Endodermal cell (in vitro differentiated cells): Measurements from ENCODE around the gene BEST2. TPM values are rescaled to one million over a fixed set of nuclear protein-coding genes. Genes with fewer than 3 reads are reported as not detected.
A peak's percentile ranks its signal among the peaks of the same experiment; 100 is the strongest.
"Not testable (repeated sequence)": the region's sequence is repeated elsewhere in the genome, so short reads cannot be mapped to it uniquely, and the experiment has no call there.

Experiments used
- DNase-seq: peaks from one replicate; pipeline ENCODE4 v3.0.0-alpha.2; 2017
- H3K27ac ChIP-seq: 2 replicates; pipeline ENCODE4 v1.5.1; 2013; ENCODE audit warnings: mild to moderate bottlenecking, low read depth, low read length, moderate library complexity
- H3K27me3 ChIP-seq: 2 replicates; pipeline ENCODE4 v1.6.1; 2013; ENCODE audit warnings: mild to moderate bottlenecking, low read length, moderate library complexity; ENCODE audit not compliant: insufficient read depth, control insufficient read depth, poor library complexity, severe bottlenecking
- H3K36me3 ChIP-seq: 2 replicates; pipeline ENCODE4 v1.7.0; 2013; ENCODE audit warnings: mild to moderate bottlenecking, low read length, moderate library complexity; ENCODE audit not compliant: control insufficient read depth, insufficient read depth
- H3K4me1 ChIP-seq: one replicate; pipeline ENCODE4 v1.7.0; 2013; ENCODE audit warnings: low read length; ENCODE audit not compliant: control insufficient read depth, insufficient read depth
- H3K4me3 ChIP-seq: 2 replicates; pipeline ENCODE4 v1.5.1; 2013; ENCODE audit warnings: mild to moderate bottlenecking, low read length, moderate library complexity
- H3K9ac ChIP-seq: 2 replicates; pipeline ENCODE4 v1.6.1; 2013; ENCODE audit warnings: mild to moderate bottlenecking, low read length, moderate library complexity; ENCODE audit not compliant: poor library complexity, severe bottlenecking; ENCODE audit errors: extremely low read depth
- H3K9me3 ChIP-seq: 2 replicates; pipeline ENCODE4 v1.6.1; 2013; ENCODE audit warnings: mild to moderate bottlenecking, low read length, moderate library complexity; ENCODE audit not compliant: control insufficient read depth
- H3K27ac Mint-ChIP-seq: 2 replicates; pipeline ENCODE4 v1.8.0; 2020; ENCODE audit warnings: mixed read lengths
- H3K27me3 Mint-ChIP-seq: 2 replicates; pipeline ENCODE4 v1.8.0; 2021; ENCODE audit warnings: mild to moderate bottlenecking, mixed read lengths; ENCODE audit not compliant: insufficient read depth
- H3K36me3 Mint-ChIP-seq: 2 replicates; pipeline ENCODE4 v1.8.0; 2020; ENCODE audit warnings: low read depth, mixed read lengths
- H3K4me1 Mint-ChIP-seq: 2 replicates; pipeline ENCODE4 v1.8.0; 2020; ENCODE audit warnings: mixed read lengths
- H3K4me3 Mint-ChIP-seq: 2 replicates; pipeline ENCODE4 v1.8.0; 2020; ENCODE audit warnings: mild to moderate bottlenecking, moderate library complexity, mixed read lengths
- H3K9me3 Mint-ChIP-seq: 2 replicates; pipeline ENCODE4 v1.8.0; 2020; ENCODE audit warnings: mild to moderate bottlenecking, mixed read lengths
- CTCF ChIP-seq: fragments of 200-600 bp; sonication (generic); conservative IDR thresholded peaks from 2 replicates; pipeline ENCODE4 v1.5.0; 2021; ENCODE audit warnings: antibody characterized with exemption, mild to moderate bottlenecking
- WGBS, 2 experiments: methylation state at CpG; one replicate each; pipeline versions ENCODE4 v1.1.5 to v1.1.7; 2013; ENCODE audit warnings: missing lambda C conversion rate in 2 of 2, mixed read lengths in 1 of 2; ENCODE audit not compliant: insufficient coverage in 1 of 2, insufficient read length in 1 of 2; 5-methylcytosine and 5-hydroxymethylcytosine counted together
- total RNA-seq, 2 donors: library from RNA; stranded (reverse); fragmentation: NEBNext Ultra II Directional in 1 of 2; extraction: Animal tissue kit (Norgen Biotek cat#: 25700) in 1 of 2; gene quantifications; 2 replicates in 1 of 2; 3 replicates in 1 of 2; pipeline ENCODE4 v1.2.1, GENCODE V29; 2021

BEST2 gene
- total RNA-seq, 2 donors from 2014 or later, result 0.95 to 1.2 TPM

- Histone ChIP-seq H3K4me3 (no peak overlapping the region), H3K27ac (no peak overlapping the region), H3K4me1 (no peaks in the 10 kb centered on the region), H3K9me3 (no peaks in the 10 kb centered on the region), H3K9ac (no peak overlapping the region), H3K36me3 (peaks cover 83% of the 10 kb centered on the region), H3K27me3 (no peaks in the 10 kb centered on the region)
- 96 to 99% methylated on average over 9 to 17 of the region's 17 CpGs for WGBS, 2 experiments
- no peak overlapping the region for H3K4me3 Mint-ChIP-seq
- no peak overlapping the region for H3K27ac Mint-ChIP-seq
- no peaks in the 10 kb centered on the region for H3K4me1 Mint-ChIP-seq
- H3K9me3 Mint-ChIP-seq, result no peaks in the 10 kb centered on the region
- peaks cover 76% of the 10 kb centered on the region for H3K36me3 Mint-ChIP-seq
- no peak for TF ChIP-seq CTCF
- DNase-seq, result no peak
- no peaks in the 10 kb centered on the region for H3K27me3 Mint-ChIP-seq
Observed at GRCh38 chr19:12711187-12711586, 40.4 kb upstream of the BEST2 start.

- H3K27me3 Mint-ChIP-seq, H3K9ac ChIP-seq, H3K4me1 ChIP-seq, H3K9me3 ChIP-seq, DNase-seq, H3K4me1 Mint-ChIP-seq, H3K9me3 Mint-ChIP-seq, H3K4me3 Mint-ChIP-seq, H3K27ac ChIP-seq, H3K27me3 ChIP-seq, H3K4me3 ChIP-seq, H3K27ac Mint-ChIP-seq: not testable (repeated sequence)
- H3K36me3 ChIP-seq, result peaks cover 83% of the 10 kb centered on the region
- peak; percentile 63 for TF ChIP-seq CTCF
- 73% methylated on average over 12 of the region's 14 CpGs; no CpG with 5 or more reads in 1 of the 2 experiments for WGBS, 2 experiments
- peaks cover 73% of the 10 kb centered on the region for H3K36me3 Mint-ChIP-seq
Observed at GRCh38 chr19:12712077-12712476, 39.5 kb upstream of the BEST2 start.

- peaks cover 71% of the 10 kb centered on the region for H3K36me3 Mint-ChIP-seq
- WGBS, 2 experiments, result 84 to 96% methylated on average over 5 to 9 of the region's 9 CpGs
- DNase-seq, H3K4me1 ChIP-seq, H3K27ac Mint-ChIP-seq, H3K9me3 Mint-ChIP-seq, H3K27me3 Mint-ChIP-seq, H3K4me1 Mint-ChIP-seq, H3K27ac ChIP-seq, H3K4me3 ChIP-seq, H3K27me3 ChIP-seq, H3K9ac ChIP-seq, H3K4me3 Mint-ChIP-seq, H3K9me3 ChIP-seq: not testable (repeated sequence)
- H3K36me3 ChIP-seq, result peaks cover 85% of the 10 kb centered on the region
Observed at GRCh38 chr19:12713304-12713703, 38.3 kb upstream of the BEST2 start.

DNA sequence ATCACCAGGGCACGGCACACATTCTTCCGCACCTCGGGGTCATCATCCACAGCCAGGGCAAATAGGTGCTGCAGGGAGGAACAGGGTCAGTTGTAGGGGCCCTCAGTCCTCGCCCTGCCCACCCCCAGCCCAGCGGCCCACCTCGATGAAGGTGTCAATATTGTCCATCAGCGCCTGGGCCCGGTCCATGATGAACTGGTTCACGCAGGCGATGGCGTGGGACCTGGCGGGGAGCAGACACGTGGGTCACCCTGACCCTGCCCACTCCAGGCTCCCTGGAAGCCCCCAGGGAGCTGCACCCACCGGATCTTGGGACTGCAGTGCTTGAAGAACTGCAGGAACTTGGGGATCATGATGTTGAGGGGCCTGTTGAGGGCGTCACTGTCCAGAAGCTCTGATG lies 36.5 kb upstream of the BEST2 start:
- Mint-ChIP-seq H3K4me3 (no peak overlapping the region), H3K36me3 (peaks cover 75% of the 10 kb centered on the region), H3K27ac (no peak overlapping the region), H3K9me3 (no peaks in the 10 kb centered on the region), H3K4me1 (no peaks in the 10 kb centered on the region), H3K27me3 (no peaks in the 10 kb centered on the region)
- no peak overlapping the region for H3K9ac ChIP-seq
- H3K4me3 ChIP-seq, result no peak overlapping the region
- H3K9me3 ChIP-seq, result no peaks in the 10 kb centered on the region
- H3K27me3 ChIP-seq, result no peaks in the 10 kb centered on the region
- no peak for TF ChIP-seq CTCF
- no peak for DNase-seq
- H3K27ac ChIP-seq, result no peak overlapping the region
- no peaks in the 10 kb centered on the region for H3K4me1 ChIP-seq
- peaks cover 81% of the 10 kb centered on the region for H3K36me3 ChIP-seq
- WGBS, 2 experiments, result 96 to 99% methylated on average over 14 to 15 of the region's 15 CpGs
